NCI-H128 (cell line): ENCODE results near the gene PCSK5.

Experiments
- DNase-seq: peaks from one replicate; lab custom pipeline; 2025; ENCODE audit not compliant: unreplicated experiment; lab: John Stamatoyannopoulos, UW

PCSK5 gene

GRCh38 chr9:75998096-75998780, 107.8 kb downstream of the PCSK5 start:
- DNase-seq = no peak

- no peak for DNase-seq
These were observed 111.0 kb downstream of the PCSK5 start for GRCh38 chr9:76001459-76001858.

- no peak for DNase-seq
These were observed 112.6 kb downstream of the PCSK5 start for GRCh38 chr9:76003041-76003440.

- no peak for DNase-seq
These were observed 114.1 kb downstream of the PCSK5 start for GRCh38 chr9:76004526-76004925.

GRCh38 chr9:76007935-76008334, 117.5 kb downstream of the PCSK5 start:
- DNase-seq = no peak

GRCh38 chr9:76013809-76014208, 123.3 kb downstream of the PCSK5 start:
- no peak for DNase-seq

- no peak for DNase-seq
These were observed 127.8 kb downstream of the PCSK5 start for GRCh38 chr9:76018235-76018634.

- DNase-seq = no peak
These were observed 128.3 kb downstream of the PCSK5 start for GRCh38 chr9:76018761-76019160.

GRCh38 chr9:76020652-76021051, 130.2 kb downstream of the PCSK5 start:
- no peak for DNase-seq

- no peak for DNase-seq
These were observed 131.8 kb downstream of the PCSK5 start for GRCh38 chr9:76022317-76022716.

- no peak for DNase-seq
These were observed 133.3 kb downstream of the PCSK5 start for GRCh38 chr9:76023715-76024195.

GRCh38 chr9:76025286-76025685, 134.8 kb downstream of the PCSK5 start:
- no peak for DNase-seq

GRCh38 chr9:76026796-76027195, 136.3 kb downstream of the PCSK5 start:
- no peak for DNase-seq

- DNase-seq = no peak
These were observed 136.9 kb downstream of the PCSK5 start for GRCh38 chr9:76027416-76027815.

GRCh38 chr9:76027861-76028260, 137.4 kb downstream of the PCSK5 start:
- no peak for DNase-seq

- DNase-seq = no peak
These were observed 141.7 kb downstream of the PCSK5 start for GRCh38 chr9:76032038-76032796.

- DNase-seq = no peak
These were observed 142.4 kb downstream of the PCSK5 start for GRCh38 chr9:76032797-76033373.

- DNase-seq = no peak
These were observed 143.6 kb downstream of the PCSK5 start for GRCh38 chr9:76034049-76034448.

- DNase-seq = no peak
These were observed 146.3 kb downstream of the PCSK5 start for GRCh38 chr9:76036762-76037161.

- no peak for DNase-seq
These were observed 147.2 kb downstream of the PCSK5 start for GRCh38 chr9:76037587-76038225.

GRCh38 chr9:76038431-76038830, 148.0 kb downstream of the PCSK5 start:
- no peak for DNase-seq
